Caco-2 (cell line): ENCODE measurements around the gene TRAPPC5. TPM values are rescaled to one million over a fixed set of nuclear protein-coding genes. Genes with fewer than 3 reads are reported as not detected.
"Not testable (repeated sequence)": the region's sequence is repeated elsewhere in the genome, so short reads cannot be mapped to it uniquely, and the experiment has no call there.

ENCODE experiments used
- BruUV-seq: library from RNA; stranded (reverse); fragments of 400-500 nt; replicated peaks from 2 replicates; lab custom pipeline; 2021; lab: Mats Ljungman, UMichigan
- CTCF ChIA-PET: fragments of 300-600 bp; sonication (Branson Sonifier 250); formaldehyde crosslinking; loops from one replicate; lab custom pipeline; 2022; ENCODE audit warnings: antibody characterized with exemption; lab: Charles Lee
- POLR2A ChIA-PET: fragments of 300-600 bp; sonication (Branson Sonifier 250); formaldehyde crosslinking; loops from one replicate; lab custom pipeline; 2022; ENCODE audit warnings: antibody characterized with exemption; lab: Charles Lee
- DNase-seq, 2 experiments: peaks; one replicate each; pipeline versions ENCODE4 v3.0.0 to v3.0.0-alpha.2; 2020 to 2022
- H3K27me3 ChIP-seq: replicated peaks from 2 replicates; pipeline ENCODE4 v1.6.0; 2011; ENCODE audit warnings: low read length; ENCODE audit not compliant: control insufficient read depth, insufficient read depth
- H3K36me3 ChIP-seq: 2 replicates; pipeline ENCODE4 v1.5.1; 2011; ENCODE audit warnings: low read length; ENCODE audit not compliant: control insufficient read depth, insufficient read depth
- H3K4me1 ChIP-seq: fragments of 250-450 bp; sonication (Bioruptor Pico); 2 replicates; pipeline ENCODE4 v1.5.1; 2020; ENCODE audit warnings: mild to moderate bottlenecking
- H3K4me3 ChIP-seq: 2 replicates; pipeline ENCODE4 v1.5.1; 2011; ENCODE audit warnings: low read depth, mild to moderate bottlenecking, control low read depth, low read length
- H3K9me3 ChIP-seq: fragments of 250-450 bp; sonication (Bioruptor Pico); 2 replicates; pipeline ENCODE4 v1.5.1; 2020; ENCODE audit warnings: mild to moderate bottlenecking, moderate library complexity
- H3K27ac Mint-ChIP-seq: one replicate; pipeline ENCODE4 v1.8.0; 2022; ENCODE audit warnings: mixed read lengths; ENCODE audit not compliant: unreplicated experiment
- H3K27me3 Mint-ChIP-seq: one replicate; pipeline ENCODE4 v1.8.0; 2022; ENCODE audit warnings: mixed read lengths; ENCODE audit not compliant: insufficient read depth, unreplicated experiment
- H3K36me3 Mint-ChIP-seq: one replicate; pipeline ENCODE4 v1.8.0; 2022; ENCODE audit warnings: mild to moderate bottlenecking, mixed read lengths; ENCODE audit not compliant: insufficient read depth, unreplicated experiment
- H3K4me1 Mint-ChIP-seq: one replicate; pipeline ENCODE4 v1.8.0; 2022; ENCODE audit warnings: low read depth, mixed read lengths; ENCODE audit not compliant: unreplicated experiment
- H3K4me3 Mint-ChIP-seq: one replicate; pipeline ENCODE4 v1.8.0; 2022; ENCODE audit warnings: mild to moderate bottlenecking, moderate library complexity, mixed read lengths; ENCODE audit not compliant: unreplicated experiment
- H3K9me3 Mint-ChIP-seq: one replicate; pipeline ENCODE4 v1.8.0; 2022; ENCODE audit warnings: mixed read lengths; ENCODE audit not compliant: unreplicated experiment
- intact Hi-C: fragments of 100-400 bp; cut with micrococcal nuclease; formaldehyde crosslinking; loops from one replicate; pipeline ENCODE4 v1.10.0; 2022; ENCODE audit not compliant: unreplicated experiment
- total RNA-seq: library from RNA; stranded (reverse); gene quantifications from 2 replicates; pipeline ENCODE4 v1.2.3, GENCODE V29; 2022
- TF ChIP-seq, protein P1 (sequence below), 2 experiments: fragments of 200-600 bp in 1 of 2; IDR thresholded peaks; 1 replicate in 1 of 2; 2 replicates in 1 of 2; pipeline versions ENCODE4 v1.5.1 to v1.8.0; 2011 to 2022; ENCODE audit warnings: antibody characterized with exemption in 1 of 2, control low read depth in 1 of 2, inconsistent platforms in 1 of 2, low read depth in 1 of 2, low read length in 1 of 2, mild to moderate bottlenecking in 1 of 2, moderate library complexity in 1 of 2; ENCODE audit not compliant: insufficient read depth in 1 of 2, severe bottlenecking in 1 of 2, unreplicated experiment in 1 of 2

Gene TRAPPC5
- total RNA-seq, 1 experiment from 2014 or later = 80.3 TPM

DNA sequence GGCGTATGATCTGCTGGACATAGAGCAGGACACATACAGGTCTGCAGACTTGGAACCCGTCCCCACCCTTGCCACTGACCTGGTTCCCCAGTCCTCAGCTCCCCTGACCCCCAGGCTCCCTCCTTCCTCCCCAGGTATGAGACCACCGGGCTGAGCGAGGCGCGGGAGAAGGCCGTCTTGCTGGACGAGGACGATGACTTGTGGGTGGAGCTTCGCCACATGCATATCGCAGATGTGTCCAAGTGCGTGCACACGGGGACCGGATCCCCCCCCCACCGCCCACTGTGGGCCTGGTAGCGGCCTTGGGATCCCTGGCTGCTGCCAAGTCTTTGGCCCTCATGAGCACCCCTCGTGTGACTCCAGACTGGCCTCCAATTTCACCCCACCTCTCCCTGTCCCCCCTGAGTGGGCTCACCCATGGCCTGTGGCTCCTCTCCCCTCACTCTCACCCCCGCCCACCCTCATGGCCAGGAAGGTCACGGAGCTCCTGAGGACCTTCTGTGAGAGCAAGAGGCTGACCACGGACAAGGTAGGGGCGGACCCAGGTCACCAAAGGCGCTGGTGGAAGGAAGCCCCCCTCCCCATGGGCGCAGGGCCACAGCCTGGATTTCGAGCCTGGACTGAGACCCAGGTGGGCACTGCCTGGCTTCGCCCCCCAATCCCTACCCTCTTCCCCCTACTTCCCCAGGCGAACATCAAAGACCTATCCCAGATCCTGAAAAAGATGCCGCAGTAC, 38.2 kb upstream of the TRAPPC5 start:
- H3K36me3 Mint-ChIP-seq = peaks cover 16% of the 10 kb centered on the region
- BruUV-seq = no TSS peak
- H3K9me3 ChIP-seq = no peaks in the 10 kb centered on the region
- H3K27ac Mint-ChIP-seq = no peak overlapping the region
- no peaks in the 10 kb centered on the region for H3K27me3 ChIP-seq
- TF ChIP-seq, protein P1, sequence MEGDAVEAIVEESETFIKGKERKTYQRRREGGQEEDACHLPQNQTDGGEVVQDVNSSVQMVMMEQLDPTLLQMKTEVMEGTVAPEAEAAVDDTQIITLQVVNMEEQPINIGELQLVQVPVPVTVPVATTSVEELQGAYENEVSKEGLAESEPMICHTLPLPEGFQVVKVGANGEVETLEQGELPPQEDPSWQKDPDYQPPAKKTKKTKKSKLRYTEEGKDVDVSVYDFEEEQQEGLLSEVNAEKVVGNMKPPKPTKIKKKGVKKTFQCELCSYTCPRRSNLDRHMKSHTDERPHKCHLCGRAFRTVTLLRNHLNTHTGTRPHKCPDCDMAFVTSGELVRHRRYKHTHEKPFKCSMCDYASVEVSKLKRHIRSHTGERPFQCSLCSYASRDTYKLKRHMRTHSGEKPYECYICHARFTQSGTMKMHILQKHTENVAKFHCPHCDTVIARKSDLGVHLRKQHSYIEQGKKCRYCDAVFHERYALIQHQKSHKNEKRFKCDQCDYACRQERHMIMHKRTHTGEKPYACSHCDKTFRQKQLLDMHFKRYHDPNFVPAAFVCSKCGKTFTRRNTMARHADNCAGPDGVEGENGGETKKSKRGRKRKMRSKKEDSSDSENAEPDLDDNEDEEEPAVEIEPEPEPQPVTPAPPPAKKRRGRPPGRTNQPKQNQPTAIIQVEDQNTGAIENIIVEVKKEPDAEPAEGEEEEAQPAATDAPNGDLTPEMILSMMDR (IDR thresholded peaks at IDR 0.05; ENCODE audit: insufficient read depth in 1 of 2, low read depth in 1 of 2, low read length in 1 of 2, severe bottlenecking in 1 of 2, unreplicated experiment in 1 of 2) = no peak
- POLR2A ChIA-PET = interaction anchor here (0.6 kb wide), 1 partner anchor 74 kb away, joined by 3 read pairs; no protein-coding TSS in a partner anchor
- H3K4me3 Mint-ChIP-seq = no peak overlapping the region
- CTCF ChIA-PET = interaction anchor here (1.4 to 1.5 kb wide), 2 partner anchors 38 to 74 kb away, joined by 5 to 6 read pairs; partner anchors contain the start of gene TRAPPC5
- intact Hi-C loops = no loop called here
- DNase-seq = no peak
- peaks cover 9% of the 10 kb centered on the region for H3K9me3 Mint-ChIP-seq
- H3K4me1 ChIP-seq = no peaks in the 10 kb centered on the region
- no peaks in the 10 kb centered on the region for H3K4me1 Mint-ChIP-seq
- H3K36me3 ChIP-seq = peaks cover 2% of the 10 kb centered on the region
- no peaks in the 10 kb centered on the region for H3K27me3 Mint-ChIP-seq
- H3K4me3 ChIP-seq = no peak overlapping the region

DNA sequence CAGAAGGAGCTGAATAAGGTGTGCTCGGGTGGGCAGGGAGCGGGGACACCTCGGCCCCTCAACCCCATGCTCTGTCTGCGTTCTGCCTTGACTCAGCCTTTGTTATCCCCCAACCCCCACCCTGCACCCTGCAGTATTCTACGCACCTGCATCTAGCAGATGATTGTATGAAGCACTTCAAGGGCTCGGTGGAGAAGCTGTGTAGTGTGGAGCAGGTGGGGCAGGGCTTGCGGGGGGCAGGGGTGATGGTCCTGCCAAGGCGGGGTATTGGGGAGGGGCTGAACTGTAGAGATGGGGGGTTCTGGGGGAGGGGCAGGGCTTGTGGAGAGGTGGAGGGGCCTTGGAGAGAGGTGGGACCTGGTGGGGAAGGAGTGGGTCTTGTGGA, 37.6 kb upstream of the TRAPPC5 start:
- H3K27ac Mint-ChIP-seq = peak overlapping the region; percentile 57
- intact Hi-C loops = no loop called here
- POLR2A ChIA-PET = no interaction called here

DNA sequence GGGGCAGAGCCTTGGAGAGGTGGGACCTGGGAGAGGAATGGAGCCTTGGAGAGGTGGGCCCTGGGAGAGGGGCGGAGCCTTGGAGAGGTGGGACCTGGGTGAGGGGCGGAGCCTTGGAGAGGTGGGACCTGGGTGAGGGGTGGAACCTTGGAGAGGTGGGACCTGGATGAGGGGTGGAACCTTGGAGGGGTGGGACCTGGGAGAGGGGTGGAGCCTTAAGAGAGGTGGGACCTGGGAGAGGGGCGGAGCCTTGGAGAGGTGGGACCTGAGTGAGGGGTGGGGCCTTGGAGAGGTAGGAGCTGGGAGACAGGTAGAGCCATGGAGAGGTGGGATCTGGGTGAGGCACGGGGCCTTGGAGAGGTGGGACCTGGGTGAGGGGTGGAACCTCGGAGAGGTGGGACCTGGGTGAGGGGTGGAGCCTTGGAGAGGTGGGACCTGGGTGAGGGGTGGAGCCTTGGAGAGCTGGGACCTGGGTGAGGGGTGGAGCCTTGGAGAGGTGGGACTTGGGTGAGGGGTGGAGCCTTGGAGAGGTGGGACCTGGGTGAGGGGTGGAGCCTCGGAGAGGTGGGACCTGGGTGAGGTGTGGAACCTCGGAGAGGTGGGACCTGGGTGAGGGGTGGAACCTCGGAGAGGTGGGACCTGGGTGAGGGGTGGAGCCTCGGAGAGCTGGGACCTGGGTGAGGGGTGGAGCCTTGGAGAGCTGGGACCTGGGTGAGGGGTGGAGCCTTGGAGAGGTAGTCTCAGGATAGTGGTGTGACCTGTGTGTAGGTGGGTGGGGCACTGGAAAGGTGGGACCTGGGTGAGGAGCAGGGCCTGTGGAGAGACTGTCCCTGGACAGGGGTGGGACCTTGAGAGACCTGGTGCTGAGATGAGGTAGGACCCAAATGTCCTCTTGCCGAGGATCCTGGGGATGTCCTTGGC, 36.7 kb upstream of the TRAPPC5 start:
- H3K9me3 Mint-ChIP-seq, H3K27me3 ChIP-seq, H3K4me3 Mint-ChIP-seq, H3K27me3 Mint-ChIP-seq, H3K4me3 ChIP-seq, H3K4me1 ChIP-seq, H3K9me3 ChIP-seq, intact Hi-C loops, H3K4me1 Mint-ChIP-seq, BruUV-seq, H3K36me3 ChIP-seq: not testable (repeated sequence)
- DNase-seq = peak; percentile 28 to 71
- Mint-ChIP-seq H3K27ac (peak overlapping the region; percentile 57), H3K36me3 (peaks cover 13% of the 10 kb centered on the region)
- ChIA-PET POLR2A (interaction anchor here (0.7 kb wide), 1 partner anchor 10 kb away, joined by 9 read pairs; no protein-coding TSS in a partner anchor), CTCF (interaction anchor here (0.9 kb wide), 1 partner anchor 37 kb away, joined by 5 read pairs; the partner anchor contains the start of gene TRAPPC5)

More for the DNA sequence above, 37.6 kb upstream of the TRAPPC5 start:
- Histone ChIP-seq H3K4me1 (no peaks in the 10 kb centered on the region), H3K27me3 (no peaks in the 10 kb centered on the region), H3K4me3 (no peak overlapping the region), H3K36me3 (peaks cover 2% of the 10 kb centered on the region), H3K9me3 (no peaks in the 10 kb centered on the region)
- Mint-ChIP-seq H3K36me3 (peaks cover 13% of the 10 kb centered on the region), H3K27me3 (no peaks in the 10 kb centered on the region), H3K4me3 (no peak overlapping the region), H3K4me1 (no peaks in the 10 kb centered on the region), H3K9me3 (peaks cover 9% of the 10 kb centered on the region)
- no peak for DNase-seq
- TF ChIP-seq, protein P1 (IDR thresholded peaks at IDR 0.05; ENCODE audit: insufficient read depth in 1 of 2, low read depth in 1 of 2, low read length in 1 of 2, severe bottlenecking in 1 of 2, unreplicated experiment in 1 of 2) = no peak
- CTCF ChIA-PET = no interaction called here
- BruUV-seq = no TSS peak
